Endothelial cell of umbilical vein (primary cell): Measurements from ENCODE around the gene TMEM239. TPM values are rescaled to one million over a fixed set of nuclear protein-coding genes. Genes with fewer than 3 reads are reported as not detected.

ENCODE experiments used
- BruUV-seq: library from RNA; stranded (reverse); fragments of 400-500 nt; replicated peaks from 2 replicates; lab custom pipeline; 2021; lab: Mats Ljungman, UMichigan
- CTCF ChIA-PET: fragments of 300-600, 350-600 bp; sonication (Branson Sonifier 250); formaldehyde crosslinking; loops from one replicate; lab custom pipeline; 2021; ENCODE audit warnings: antibody characterized with exemption, inconsistent platforms; lab: Charles Lee
- POLR2A ChIA-PET: fragments of 300-600, 350-600 bp; sonication (Branson Sonifier 250); formaldehyde crosslinking; loops from one replicate; lab custom pipeline; 2021; ENCODE audit warnings: antibody characterized with exemption, inconsistent platforms; lab: Charles Lee
- DNase-seq: peaks from one replicate; pipeline ENCODE4 v3.0.0-alpha.2; 2011; ENCODE audit warnings: low read depth, low spot score
- FAIRE-seq: peaks from 2 replicates; lab custom pipeline; 2011; peaks lifted over from hg19 to GRCh38; lab: Jason Lieb, UNC
- H2AFZ ChIP-seq: 2 replicates; pipeline ENCODE4 v1.6.0; 2012; ENCODE audit warnings: low read depth, low read length, control low read depth, inconsistent platforms
- H3K27ac ChIP-seq: 2 replicates; pipeline ENCODE4 v1.5.1; 2011; ENCODE audit warnings: low read depth, mild to moderate bottlenecking, control low read depth, low read length, moderate library complexity; ENCODE audit not compliant: insufficient read depth
- H3K27me3 ChIP-seq, 2 experiments: 2 replicates each; pipeline versions ENCODE4 v1.6.0 to v1.6.1; 2011; ENCODE audit warnings: low read length in 2 of 2, mixed read lengths in 1 of 2; ENCODE audit not compliant: control insufficient read depth in 2 of 2, insufficient read depth in 2 of 2
- H3K36me3 ChIP-seq, 2 experiments: 2 replicates in 1 of 2; 3 replicates in 1 of 2; pipeline ENCODE4 v1.5.1; 2011; ENCODE audit warnings: low read length in 2 of 2, mild to moderate bottlenecking in 1 of 2, moderate library complexity in 1 of 2; ENCODE audit not compliant: control insufficient read depth in 2 of 2, insufficient read depth in 2 of 2; ENCODE audit errors: extremely low read depth in 1 of 2
- H3K4me1 ChIP-seq: 3 replicates; pipeline ENCODE4 v1.5.1; 2011; ENCODE audit warnings: mild to moderate bottlenecking, low read length; ENCODE audit not compliant: control insufficient read depth, insufficient read depth; ENCODE audit errors: extremely low read depth
- H3K4me2 ChIP-seq: 2 replicates; pipeline ENCODE4 v1.6.1; 2011; ENCODE audit warnings: low read length, control low read depth, mixed read lengths; ENCODE audit not compliant: insufficient read depth
- H3K4me3 ChIP-seq, 3 experiments: fragments of 200-600 bp in 1 of 3; sonication (generic), shearing (Covaris generic) in 1 of 3; replicated peaks in 1 of 3; 2 replicates each; pipeline ENCODE4 v1.5.1; 2011 to 2016; ENCODE audit warnings: control low read depth in 3 of 3, low read length in 3 of 3, mild to moderate bottlenecking in 2 of 3, inconsistent platforms in 1 of 3, low read depth in 1 of 3, moderate library complexity in 1 of 3; ENCODE audit not compliant: insufficient read depth in 1 of 3
- H3K79me2 ChIP-seq: 2 replicates; pipeline ENCODE4 v1.6.0; 2012; ENCODE audit warnings: low read length, inconsistent platforms; ENCODE audit not compliant: control insufficient read depth, insufficient read depth
- H3K9ac ChIP-seq: replicated peaks from 2 replicates; pipeline ENCODE3; 2011; ENCODE audit warnings: low read length, control low read depth; ENCODE audit not compliant: insufficient read depth; ENCODE audit errors: extremely low read depth
- H3K9me1 ChIP-seq: replicated peaks from 3 replicates; pipeline ENCODE4 v1.6.0; 2011; ENCODE audit warnings: mild to moderate bottlenecking, low read length; ENCODE audit not compliant: control insufficient read depth, insufficient read depth; ENCODE audit errors: extremely low read depth
- H3K9me3 ChIP-seq: replicated peaks from 2 replicates; pipeline ENCODE4 v1.5.1; 2012; ENCODE audit warnings: low read length, inconsistent platforms; ENCODE audit not compliant: control insufficient read depth, insufficient read depth
- H4K20me1 ChIP-seq: replicated peaks from 2 replicates; pipeline ENCODE3; 2011; ENCODE audit warnings: mild to moderate bottlenecking, low read length; ENCODE audit not compliant: control insufficient read depth, insufficient read depth; ENCODE audit errors: extremely low read depth
- EZH2 ChIP-seq: IDR thresholded peaks from 2 replicates; pipeline ENCODE4 v1.6.1; 2012; ENCODE audit warnings: borderline replicate concordance, low read depth, mild to moderate bottlenecking, moderate library complexity, low read length, inconsistent platforms; ENCODE audit not compliant: severe bottlenecking
- FOS ChIP-seq: IDR thresholded peaks from 2 replicates; pipeline ENCODE4 v1.6.1; 2011; ENCODE audit warnings: mild to moderate bottlenecking, low read length, moderate library complexity, borderline replicate concordance; ENCODE audit not compliant: insufficient read depth
- GATA2 ChIP-seq: IDR thresholded peaks from 2 replicates; pipeline ENCODE4 v1.7.0; 2011; ENCODE audit warnings: low read depth, mild to moderate bottlenecking, moderate library complexity, mixed read lengths, low read length; ENCODE audit not compliant: insufficient read length, insufficient read depth
- JUN ChIP-seq: IDR thresholded peaks from 2 replicates; pipeline ENCODE4 v1.6.1; 2011; ENCODE audit warnings: borderline replicate concordance, low read depth; ENCODE audit not compliant: insufficient read length, insufficient read depth
- MYC ChIP-seq: IDR thresholded peaks from one replicate; pipeline ENCODE4 v1.6.1; 2011; ENCODE audit warnings: mild to moderate bottlenecking, low read depth, low read length
- POLR2A ChIP-seq: IDR thresholded peaks from 2 replicates; pipeline ENCODE4 v1.6.1; 2012; ENCODE audit warnings: low read depth, mild to moderate bottlenecking, control low read depth, low read length
- POLR2AphosphoS5 ChIP-seq: IDR thresholded peaks from 2 replicates; pipeline ENCODE4 v1.6.1; 2012; ENCODE audit warnings: low read depth, mild to moderate bottlenecking, control low read depth, low read length, moderate library complexity; ENCODE audit not compliant: insufficient read depth
- dilution Hi-C: fragments of 300-500 bp; cut with MboI; formaldehyde crosslinking; loops from one replicate; pipeline ENCODE4 v1.15.0; 2019; ENCODE audit warnings: low sequenced_read_pairs; ENCODE audit not compliant: extremely low pct_ligation_motif_present
- intact Hi-C: fragments of 100-400 bp; cut with micrococcal nuclease; formaldehyde crosslinking; loops from one replicate; pipeline ENCODE4 v1.10.0; 2022
- polyA plus RNA-seq, 4 experiments: library from polyadenylated mRNA; depleted of rRNA in 3 of 4; stranded (reverse) in 3 of 4; unstranded in 1 of 4; fragments of >200 nt; gene quantifications; 2 replicates each; pipeline versions ENCODE4 v1.2.1 to v1.2.3, GENCODE V29; 2011 to 2012; ENCODE audit warnings: missing spikeins in 1 of 4
- total RNA-seq: library from RNA; stranded (reverse); gene quantifications from 2 replicates; pipeline ENCODE4 v1.2.3, GENCODE V29; 2021
- TF ChIP-seq, protein P1 (sequence below), 2 donors: IDR thresholded peaks; 1 replicate in 1 of 2; 2 replicates in 1 of 2; pipeline ENCODE4 v1.5.1; 2011; ENCODE audit warnings: low read length in 2 of 2, mild to moderate bottlenecking in 2 of 2, moderate library complexity in 2 of 2, control low read depth in 1 of 2, inconsistent platforms in 1 of 2, low read depth in 1 of 2; ENCODE audit not compliant: insufficient read depth in 1 of 2; ENCODE audit errors: extremely low read depth in 1 of 2
- TF ChIP-seq, protein P2 (sequence below): IDR thresholded peaks from 2 replicates; pipeline ENCODE4 v1.6.1; 2011; ENCODE audit not compliant: insufficient read depth, insufficient read length

The TMEM239 gene
- total and polyA plus RNA-seq, 2 donors (not counting 3 experiments of a cell fraction or from before 2014, with no cell fraction given) = not detected

DNA sequence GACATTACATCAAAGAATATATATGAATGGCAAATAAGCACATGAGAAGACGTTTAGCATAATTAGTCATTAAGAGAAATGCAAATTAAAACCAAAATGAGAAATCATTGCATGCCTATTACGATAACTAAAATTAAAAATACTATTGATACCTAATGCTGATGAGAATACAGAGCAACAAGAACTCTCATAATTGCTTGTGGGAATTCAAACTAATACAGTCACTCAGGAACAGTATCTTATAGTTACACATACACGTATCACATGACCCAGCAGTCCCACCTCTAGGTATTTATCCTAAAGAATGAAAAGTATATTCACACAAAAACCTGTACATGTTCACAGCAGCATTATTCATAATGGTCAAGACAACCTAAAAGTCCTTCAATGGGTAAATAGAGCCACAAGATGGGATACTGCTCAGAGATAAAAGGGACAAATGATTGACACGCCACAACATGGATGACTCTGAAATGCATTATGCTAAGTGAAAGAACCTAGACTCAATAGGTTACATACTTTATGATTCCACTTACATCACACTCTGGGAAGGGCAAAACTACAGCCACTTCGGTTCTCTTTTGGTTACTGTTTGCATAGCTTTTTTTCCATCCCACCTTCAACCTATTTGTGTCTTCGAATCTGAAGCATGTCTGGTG lies 32.1 kb upstream of the TMEM239 start:
- FAIRE-seq = no peak
- H3K4me2 ChIP-seq = no peak overlapping the region
- H3K9ac ChIP-seq = no peak overlapping the region
- no TSS peak for BruUV-seq
- H2AFZ ChIP-seq = no peak overlapping the region
- ChIA-PET CTCF (interaction anchor here (0.7 kb wide), 1 partner anchor 62 kb away, joined by 3 read pairs; no protein-coding TSS in a partner anchor), POLR2A (no interaction called here)
- H3K4me1 ChIP-seq = no peaks in the 10 kb centered on the region
- dilution Hi-C loops (no loop called here), intact Hi-C loops (no loop called here)
- H4K20me1 ChIP-seq = no peaks in the 10 kb centered on the region
- H3K4me3 ChIP-seq = no peak overlapping the region
- DNase-seq = no peak
- no peak overlapping the region for H3K27ac ChIP-seq
- H3K9me3 ChIP-seq = no peaks in the 10 kb centered on the region
- TF ChIP-seq GATA2 = no peak
- TF ChIP-seq POLR2AphosphoS5 = no peak
- TF ChIP-seq, protein P1, sequence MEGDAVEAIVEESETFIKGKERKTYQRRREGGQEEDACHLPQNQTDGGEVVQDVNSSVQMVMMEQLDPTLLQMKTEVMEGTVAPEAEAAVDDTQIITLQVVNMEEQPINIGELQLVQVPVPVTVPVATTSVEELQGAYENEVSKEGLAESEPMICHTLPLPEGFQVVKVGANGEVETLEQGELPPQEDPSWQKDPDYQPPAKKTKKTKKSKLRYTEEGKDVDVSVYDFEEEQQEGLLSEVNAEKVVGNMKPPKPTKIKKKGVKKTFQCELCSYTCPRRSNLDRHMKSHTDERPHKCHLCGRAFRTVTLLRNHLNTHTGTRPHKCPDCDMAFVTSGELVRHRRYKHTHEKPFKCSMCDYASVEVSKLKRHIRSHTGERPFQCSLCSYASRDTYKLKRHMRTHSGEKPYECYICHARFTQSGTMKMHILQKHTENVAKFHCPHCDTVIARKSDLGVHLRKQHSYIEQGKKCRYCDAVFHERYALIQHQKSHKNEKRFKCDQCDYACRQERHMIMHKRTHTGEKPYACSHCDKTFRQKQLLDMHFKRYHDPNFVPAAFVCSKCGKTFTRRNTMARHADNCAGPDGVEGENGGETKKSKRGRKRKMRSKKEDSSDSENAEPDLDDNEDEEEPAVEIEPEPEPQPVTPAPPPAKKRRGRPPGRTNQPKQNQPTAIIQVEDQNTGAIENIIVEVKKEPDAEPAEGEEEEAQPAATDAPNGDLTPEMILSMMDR (IDR thresholded peaks at IDR 0.05; ENCODE audit: extremely low read depth in 1 of 2, insufficient read depth in 1 of 2, low read depth in 1 of 2, low read length in 2 of 2) = no peak
- TF ChIP-seq MYC = no peak
- TF ChIP-seq POLR2A = no peak
- TF ChIP-seq EZH2 = no peak
- TF ChIP-seq FOS = no peak
- TF ChIP-seq JUN = no peak
- TF ChIP-seq, protein P2, sequence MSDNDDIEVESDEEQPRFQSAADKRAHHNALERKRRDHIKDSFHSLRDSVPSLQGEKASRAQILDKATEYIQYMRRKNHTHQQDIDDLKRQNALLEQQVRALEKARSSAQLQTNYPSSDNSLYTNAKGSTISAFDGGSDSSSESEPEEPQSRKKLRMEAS = no peak
- no peaks in the 10 kb centered on the region for H3K9me1 ChIP-seq
- H3K79me2 ChIP-seq = no peaks in the 10 kb centered on the region
- H3K36me3 ChIP-seq = no peaks in the 10 kb centered on the region
- peaks cover 8 to 9% of the 10 kb centered on the region in 2 experiments for H3K27me3 ChIP-seq
